Right lung (tissue), 5 donors: Measurements from ENCODE around the gene MTMR8. TPM values are rescaled to one million over a fixed set of nuclear protein-coding genes. Genes with fewer than 3 reads are reported as not detected.

Experiments used
- DNase-seq, 2 donors: peaks; one replicate each; pipeline ENCODE4 v3.0.0-alpha.2; 2013
- polyA plus RNA-seq, 5 donors: library from polyadenylated mRNA; unstranded; fragments of 120-200 nt; gene quantifications; one replicate each; pipeline versions ENCODE4 v1.2.1 to v1.2.3, GENCODE V29; 2013; ENCODE audit warnings: inconsistent platforms in 1 of 5, low replicate concordance in 1 of 5; ENCODE audit not compliant: insufficient read length in 5 of 5, insufficient read depth in 1 of 5

The MTMR8 gene
- polyA plus RNA-seq, 5 donors: 1.1 to 2.2 (median 1.4) TPM

DNA sequence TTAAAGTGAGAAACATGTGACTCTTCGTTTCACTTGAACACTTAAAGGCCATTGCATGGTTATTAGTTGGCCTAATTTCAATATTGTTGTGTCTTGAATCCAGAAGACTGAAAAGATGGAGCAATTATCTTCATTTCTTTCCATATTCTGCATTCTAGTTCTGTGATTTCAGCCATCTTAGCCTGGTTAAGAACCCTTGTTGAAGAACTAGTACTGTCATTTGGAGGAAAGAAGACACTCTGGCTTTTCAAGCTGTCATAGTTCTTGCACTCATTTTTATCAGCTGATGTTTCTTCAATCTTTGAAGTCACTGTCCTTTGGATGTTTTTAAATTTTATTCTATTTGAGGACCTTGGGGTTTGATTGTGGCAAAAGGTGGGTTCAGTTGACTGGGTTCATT lies 81.6 kb downstream of the MTMR8 start:
- no peak for DNase-seq

GRCh38 chrX:64306712-64307111 lies 88.5 kb downstream of the MTMR8 start:
- DNase-seq: no peak

GRCh38 chrX:64291123-64291522 lies 104.1 kb downstream of the MTMR8 start:
- DNase-seq: no peak

GRCh38 chrX:64265265-64265664 lies 130.0 kb downstream of the MTMR8 start:
- no peak for DNase-seq

DNA sequence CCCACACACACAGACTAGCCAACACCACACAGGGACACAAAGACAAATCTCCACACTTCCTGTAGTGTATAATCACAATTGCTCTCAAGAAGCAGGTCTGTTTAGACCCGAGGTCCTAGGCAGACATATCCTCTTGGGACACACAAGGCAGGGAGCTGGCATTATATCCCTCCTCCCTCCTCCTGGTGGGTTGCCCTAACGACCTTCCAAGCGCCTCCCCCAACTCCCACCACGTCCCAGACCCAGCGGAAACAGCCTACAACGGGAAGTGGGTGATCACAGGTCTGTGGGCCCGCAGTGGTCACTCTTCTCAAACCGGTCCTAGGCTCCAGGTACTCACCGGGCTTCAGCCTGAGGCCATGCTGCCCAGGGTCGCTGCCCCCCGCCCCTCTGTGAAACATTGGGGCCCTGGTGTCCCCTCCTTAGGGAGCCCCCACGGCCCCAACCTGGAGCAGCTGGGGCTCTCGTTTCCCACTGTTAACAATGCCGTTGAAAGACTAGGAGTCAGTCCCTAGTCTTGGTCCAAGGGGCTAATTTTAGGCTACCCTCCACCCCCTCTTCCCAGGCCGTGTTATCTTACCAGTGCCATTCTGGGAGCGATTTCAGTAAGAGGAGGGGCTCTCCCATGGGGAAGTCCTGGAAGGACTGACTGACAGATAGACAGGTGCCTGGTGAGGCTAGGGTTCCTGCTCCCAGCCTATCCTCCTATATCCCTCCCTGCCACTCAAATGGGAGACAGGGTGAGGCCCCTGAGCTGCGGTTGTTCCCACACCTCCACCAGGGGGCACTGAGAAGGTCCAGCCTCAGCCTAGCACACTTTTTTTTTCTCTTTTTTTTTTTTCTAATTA lies 164.9 kb downstream of the MTMR8 start, which contains the start of gene ASB12:
TSS of gene ASB12 (minus strand) at position 485 of the 848 bp plus-strand sequence. CDS start 4,957 bp downstream, outside the sequence.
- DNase-seq: no peak

DNA sequence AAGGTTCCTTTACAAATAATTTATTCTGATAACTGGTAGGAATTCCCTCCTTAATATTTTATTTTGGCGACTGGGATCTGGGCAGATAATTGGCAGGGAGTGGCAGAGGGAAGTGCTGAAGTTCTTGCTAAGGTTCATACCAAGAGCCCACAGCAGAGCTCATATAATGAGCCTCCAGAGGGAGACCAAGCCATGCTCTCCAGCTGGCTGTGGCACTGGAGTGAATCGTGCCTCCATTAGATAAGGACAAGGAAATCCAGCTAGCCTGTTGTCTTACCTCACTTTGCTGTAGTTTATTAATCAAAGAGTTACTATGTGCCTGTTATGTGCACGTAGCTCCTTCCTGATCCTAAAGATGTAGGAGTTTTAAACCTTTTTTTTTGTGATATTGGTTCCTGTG lies 166.1 kb downstream of the MTMR8 start:
- DNase-seq: no peak

Other genes starting within 250 kb of the MTMR8 start
- 1 to 10 TPM; 5.9 to 8.3 (median 7.3) TPM for gene AMER1, start 189.7 kb downstream of the MTMR8 start, polyA plus RNA-seq
- gene ASB12, start 164.8 kb downstream of the MTMR8 start, polyA plus RNA-seq: 1 to 10 TPM in 1 of 5 donors, under 1 TPM in 4; 0.37 to 1.2 (median 0.63) TPM